ENCODE results near the gene PLCZ1. TPM values are rescaled to one million over a fixed set of nuclear protein-coding genes. Genes with fewer than 3 reads are reported as not detected.

PLCZ1 gene
- total RNA-seq, 1 experiment from 2014 or later, result not detected

- in situ Hi-C loops (cut with HindIII; ENCODE audit: low pct_unique_long_range_greater_than_20kb, low sequenced_read_pairs), result no loop called here
- DNase-seq (ENCODE audit: low read depth, low spot score), result no peak
These were observed 85.2 kb downstream of the PLCZ1 start for GRCh38 chr12:18652596-18652995.

GRCh38 chr12:18651525-18651924 lies 86.3 kb downstream of the PLCZ1 start:
- DNase-seq (ENCODE audit: low read depth, low spot score), result no peak
- in situ Hi-C loops (cut with HindIII; ENCODE audit: low pct_unique_long_range_greater_than_20kb, low sequenced_read_pairs), result no loop called here

- no peak for DNase-seq (ENCODE audit: low read depth, low spot score)
- in situ Hi-C loops (cut with HindIII; ENCODE audit: low pct_unique_long_range_greater_than_20kb, low sequenced_read_pairs), result no loop called here
These were observed 91.4 kb downstream of the PLCZ1 start for GRCh38 chr12:18646286-18646890.

GRCh38 chr12:18644564-18644963 lies 93.2 kb downstream of the PLCZ1 start:
- in situ Hi-C loops (cut with HindIII; ENCODE audit: low pct_unique_long_range_greater_than_20kb, low sequenced_read_pairs), result no loop called here
- no peak for DNase-seq (ENCODE audit: low read depth, low spot score)

GRCh38 chr12:18643681-18644080 lies 94.1 kb downstream of the PLCZ1 start:
- in situ Hi-C loops (cut with HindIII; ENCODE audit: low pct_unique_long_range_greater_than_20kb, low sequenced_read_pairs), result no loop called here
- DNase-seq (ENCODE audit: low read depth, low spot score), result no peak

GRCh38 chr12:18640321-18640955 lies 97.4 kb downstream of the PLCZ1 start:
- in situ Hi-C loops (cut with HindIII; ENCODE audit: low pct_unique_long_range_greater_than_20kb, low sequenced_read_pairs), result no loop called here
- no peak for DNase-seq (ENCODE audit: low read depth, low spot score)

GRCh38 chr12:18634382-18634781 lies 103.4 kb downstream of the PLCZ1 start:
- no peak for DNase-seq (ENCODE audit: low read depth, low spot score)
- in situ Hi-C loops (cut with HindIII; ENCODE audit: low pct_unique_long_range_greater_than_20kb, low sequenced_read_pairs), result no loop called here

Other genes with a start within 250 kb of the PLCZ1 start
- not detected in 2 replicates for gene CAPZA3, start 107 bp upstream of the PLCZ1 start, total RNA-seq (2014; rRNA removed; shearing (Covaris generic))

All from SK-MEL-5 (cell line).